H9 (cell line): Measurements from ENCODE around the gene IDE. TPM values are rescaled to one million over a fixed set of nuclear protein-coding genes. Genes with fewer than 3 reads are reported as not detected.

Experiments
- DNase-seq: peaks from one replicate; pipeline ENCODE4 v3.0.0-alpha.2; 2017
- H2AFZ ChIP-seq: one replicate; pipeline ENCODE4 v1.6.1; 2013; ENCODE audit warnings: mild to moderate bottlenecking, low read length, control low read depth, moderate library complexity
- H2AK5ac ChIP-seq: 2 replicates; pipeline ENCODE4 v1.6.1; 2013; ENCODE audit warnings: low read length, control low read depth, mixed read lengths; ENCODE audit not compliant: insufficient read length
- H2BK120ac ChIP-seq: one replicate; pipeline ENCODE4 v1.6.1; 2013; ENCODE audit warnings: low read depth, mild to moderate bottlenecking, low read length, control low read depth, inconsistent platforms; ENCODE audit not compliant: poor library complexity, severe bottlenecking
- H2BK12ac ChIP-seq: 2 replicates; pipeline ENCODE4 v1.6.1; 2013; ENCODE audit warnings: low read length, control low read depth, mixed read lengths, low read depth; ENCODE audit not compliant: insufficient read length
- H2BK15ac ChIP-seq: 2 replicates; pipeline ENCODE4 v1.6.1; 2013; ENCODE audit warnings: low read depth, low read length, control low read depth
- H2BK20ac ChIP-seq: one replicate; pipeline ENCODE4 v1.6.1; 2013; ENCODE audit warnings: low read depth, mild to moderate bottlenecking, low read length, control low read depth, inconsistent platforms; ENCODE audit not compliant: poor library complexity, severe bottlenecking
- H2BK5ac ChIP-seq: 2 replicates; pipeline ENCODE4 v1.6.1; 2013; ENCODE audit warnings: low read length, control low read depth, mixed read lengths; ENCODE audit not compliant: insufficient read length
- H3K14ac ChIP-seq: 2 replicates; pipeline ENCODE4 v1.6.1; 2013; ENCODE audit warnings: low read length, control low read depth; ENCODE audit not compliant: insufficient read depth
- H3K18ac ChIP-seq: 2 replicates; pipeline ENCODE4 v1.6.1; 2013; ENCODE audit warnings: low read depth, mild to moderate bottlenecking, mixed read lengths, low read length, control low read depth; ENCODE audit not compliant: insufficient read length
- H3K23ac ChIP-seq: 2 replicates; pipeline ENCODE4 v1.6.1; 2013; ENCODE audit warnings: low read length, control low read depth, mixed read lengths, low read depth; ENCODE audit not compliant: insufficient read length
- H3K23me2 ChIP-seq: 2 replicates; pipeline ENCODE4 v1.6.1; 2013; ENCODE audit warnings: low read depth, mild to moderate bottlenecking, mixed read lengths, low read length, control low read depth; ENCODE audit not compliant: insufficient read length, poor library complexity, severe bottlenecking
- H3K27ac ChIP-seq: 2 replicates; pipeline ENCODE4 v1.5.1; 2013; ENCODE audit warnings: low read length, control low read depth, mixed read lengths, low read depth; ENCODE audit not compliant: insufficient read length
- H3K27me3 ChIP-seq: 2 replicates; pipeline ENCODE4 v1.6.1; 2013; ENCODE audit warnings: low read length, control low read depth, inconsistent platforms; ENCODE audit not compliant: insufficient read depth
- H3K4ac ChIP-seq: 2 replicates; pipeline ENCODE4 v1.6.1; 2013; ENCODE audit warnings: low read depth, mild to moderate bottlenecking, control low read depth, inconsistent platforms, low read length, moderate library complexity
- H3K4me1 ChIP-seq: 2 replicates; pipeline ENCODE4 v1.6.1; 2013; ENCODE audit warnings: low read length, control low read depth, inconsistent platforms; ENCODE audit not compliant: insufficient read depth
- H3K4me2 ChIP-seq: 2 replicates; pipeline ENCODE4 v1.6.1; 2013; ENCODE audit warnings: low read length, control low read depth, mixed read lengths; ENCODE audit not compliant: insufficient read length, insufficient read depth
- H3K56ac ChIP-seq: 2 replicates; pipeline ENCODE4 v1.6.1; 2013; ENCODE audit warnings: low read depth, mild to moderate bottlenecking, mixed read lengths, low read length, control low read depth; ENCODE audit not compliant: insufficient read length
- H3K79me1 ChIP-seq: 2 replicates; pipeline ENCODE4 v1.6.1; 2013; ENCODE audit warnings: low read depth, mild to moderate bottlenecking, moderate library complexity, low read length, control low read depth, inconsistent platforms; ENCODE audit not compliant: insufficient read depth, poor library complexity, severe bottlenecking
- H3K79me2 ChIP-seq: 2 replicates; pipeline ENCODE4 v1.6.1; 2013; ENCODE audit warnings: low read length, control low read depth, inconsistent platforms; ENCODE audit not compliant: insufficient read depth
- H3K9ac ChIP-seq: 2 replicates; pipeline ENCODE4 v1.6.1; 2013; ENCODE audit warnings: low read length, control low read depth, mixed read lengths; ENCODE audit not compliant: insufficient read length; ENCODE audit errors: extremely low read depth
- H3K9me3 ChIP-seq: one replicate; pipeline ENCODE4 v1.6.1; 2013; ENCODE audit warnings: low read depth, low read length, inconsistent platforms; ENCODE audit not compliant: control insufficient read depth
- H3T11ph ChIP-seq: one replicate; pipeline ENCODE4 v1.6.1; 2013; ENCODE audit warnings: mild to moderate bottlenecking, low read length, control low read depth, inconsistent platforms
- H4K20me1 ChIP-seq: one replicate; pipeline ENCODE4 v1.6.1; 2013; ENCODE audit not compliant: control insufficient read depth, insufficient read length, insufficient read depth
- H4K5ac ChIP-seq: 2 replicates; pipeline ENCODE4 v1.6.1; 2013; ENCODE audit warnings: low read depth, mild to moderate bottlenecking, mixed read lengths, low read length, control low read depth; ENCODE audit not compliant: insufficient read length
- H4K8ac ChIP-seq: replicated peaks from 2 replicates; pipeline ENCODE4 v1.6.1; 2013; ENCODE audit warnings: low read length, control low read depth, mixed read lengths, low read depth; ENCODE audit not compliant: insufficient read length
- H4K91ac ChIP-seq: 2 replicates; pipeline ENCODE4 v1.6.1; 2013; ENCODE audit warnings: low read depth, mild to moderate bottlenecking, moderate library complexity, mixed read lengths, low read length, control low read depth; ENCODE audit not compliant: insufficient read length
- H3K27ac Mint-ChIP-seq, 3 experiments: 2 replicates in 2 of 3; 3 replicates in 1 of 3; pipeline ENCODE4 v1.8.0; 2020 to 2021; ENCODE audit warnings: mixed read lengths in 3 of 3, mild to moderate bottlenecking in 1 of 3, moderate library complexity in 1 of 3
- H3K27me3 Mint-ChIP-seq: 2 replicates; pipeline ENCODE4 v1.8.0; 2021; ENCODE audit warnings: low read depth, mild to moderate bottlenecking, moderate library complexity, mixed read lengths
- H3K36me3 Mint-ChIP-seq, 3 experiments: 2 replicates in 2 of 3; 3 replicates in 1 of 3; pipeline ENCODE4 v1.8.0; 2020 to 2021; ENCODE audit warnings: low read depth in 3 of 3, mixed read lengths in 3 of 3; ENCODE audit not compliant: insufficient read depth in 1 of 3
- H3K4me1 Mint-ChIP-seq, 2 experiments: 2 replicates each; pipeline ENCODE4 v1.8.0; 2020; ENCODE audit warnings: mixed read lengths in 2 of 2
- H3K4me3 Mint-ChIP-seq, 2 experiments: 2 replicates in 1 of 2; 3 replicates in 1 of 2; pipeline ENCODE4 v1.8.0; 2020 to 2021; ENCODE audit warnings: mild to moderate bottlenecking in 2 of 2, mixed read lengths in 2 of 2, moderate library complexity in 1 of 2
- H3K9me3 Mint-ChIP-seq, 2 experiments: 2 replicates in 1 of 2; 3 replicates in 1 of 2; pipeline ENCODE4 v1.8.0; 2020; ENCODE audit warnings: mild to moderate bottlenecking in 2 of 2, mixed read lengths in 2 of 2, moderate library complexity in 1 of 2
- CTCF ChIP-seq: fragments of 200-600 bp; sonication (generic); conservative IDR thresholded peaks from 3 replicates; pipeline ENCODE4 v1.8.0; 2021; ENCODE audit warnings: antibody characterized with exemption, mild to moderate bottlenecking
- WGBS: extraction: QIAGEN DNeasy Blood & Tissue Kit; methylation state at CpG from one replicate; pipeline ENCODE4 v1.1.7; 2013; ENCODE audit warnings: missing lambda C conversion rate, low lambda C conversion rate, mixed read lengths; ENCODE audit not compliant: insufficient read length; ENCODE audit errors: extremely low coverage; 5-methylcytosine and 5-hydroxymethylcytosine counted together
- total RNA-seq: library from RNA; stranded (reverse); gene quantifications from 2 replicates; pipeline ENCODE4 v1.2.1, GENCODE V29; 2021

Gene IDE
- total RNA-seq, 1 experiment from 2014 or later: 48.9 TPM

GRCh38 chr10:92547676-92548075, 26.2 kb downstream of the IDE start:
- Histone ChIP-seq H3K9ac (no peak overlapping the region), H3K79me1 (peaks cover 5% of the 10 kb centered on the region), H3T11ph (no peak overlapping the region), H3K23me2 (no peaks in the 10 kb centered on the region), H2BK15ac (no peak overlapping the region), H3K79me2 (peaks cover 5% of the 10 kb centered on the region; the same call in 1 of the 2 replicates), H3K18ac (no peak overlapping the region), H3K9me3 (no peaks in the 10 kb centered on the region), H3K4me1 (no peaks in the 10 kb centered on the region; the same call in 1 of the 2 replicates), H4K20me1 (no peaks in the 10 kb centered on the region), H3K4ac (no peak overlapping the region), H2BK12ac (no peak overlapping the region), H2AK5ac (no peak overlapping the region), H4K8ac (no peak overlapping the region), H2BK20ac (no peak overlapping the region), H2BK120ac (no peak overlapping the region), H3K56ac (no peak overlapping the region), H3K27ac (no peak overlapping the region), H3K27me3 (no peaks in the 10 kb centered on the region), H3K23ac (no peak overlapping the region), H2AFZ (no peak overlapping the region), H4K91ac (no peak overlapping the region), H2BK5ac (no peak overlapping the region), H3K4me2 (no peak overlapping the region), H3K14ac (no peak overlapping the region), H4K5ac (no peak overlapping the region)
- H3K27ac Mint-ChIP-seq: peak overlapping the region in 1 of 3 experiments; percentile 13; a peak in 1 of 7 replicates
- peaks cover 15 to 22% of the 10 kb centered on the region in 2 experiments for H3K4me1 Mint-ChIP-seq
- TF ChIP-seq CTCF: no peak
- H3K36me3 Mint-ChIP-seq: peaks cover 3 to 7% (median 4%) of the 10 kb centered on the region in 3 experiments; a peak in 4 of 7 replicates
- no CpG with 5 or more reads among the region's 4 CpGs for WGBS
- H3K9me3 Mint-ChIP-seq: no peaks in the 10 kb centered on the region
- no peak for DNase-seq
- no peak overlapping the region for H3K4me3 Mint-ChIP-seq
- no peaks in the 10 kb centered on the region for H3K27me3 Mint-ChIP-seq
